Activated CD4-positive, alpha-beta T cell treated with anti-CD3 and anti-CD28 coated beads for 48 hours (primary cell): ENCODE measurements around the gene EFNA5.
"Not testable (repeated sequence)": the region's sequence is repeated elsewhere in the genome, so short reads cannot be mapped to it uniquely, and the experiment has no call there.

Source experiments
- DNase-seq: peaks from one replicate; pipeline ENCODE4 v3.0.0-alpha.2; 2020

EFNA5 gene

DNA sequence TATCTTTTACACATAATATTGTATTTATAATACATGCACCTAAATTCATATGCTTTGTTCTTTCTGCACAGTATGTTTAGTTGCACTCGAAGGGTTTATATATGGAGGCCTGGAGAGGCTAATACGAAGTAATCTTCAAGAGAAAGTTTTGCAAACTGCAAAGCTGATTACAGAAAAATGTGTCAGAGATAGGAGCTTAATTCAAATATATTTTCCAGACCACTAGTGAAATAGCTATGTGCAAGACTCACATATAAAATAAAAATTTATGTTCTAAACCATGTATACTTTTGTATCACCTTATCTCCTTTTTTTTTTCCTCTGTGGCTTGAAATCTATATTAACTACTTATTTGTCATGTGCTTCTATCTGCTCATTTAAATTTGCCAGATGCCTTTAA lies 313.8 kb downstream of the EFNA5 start:
- no peak for DNase-seq

DNA sequence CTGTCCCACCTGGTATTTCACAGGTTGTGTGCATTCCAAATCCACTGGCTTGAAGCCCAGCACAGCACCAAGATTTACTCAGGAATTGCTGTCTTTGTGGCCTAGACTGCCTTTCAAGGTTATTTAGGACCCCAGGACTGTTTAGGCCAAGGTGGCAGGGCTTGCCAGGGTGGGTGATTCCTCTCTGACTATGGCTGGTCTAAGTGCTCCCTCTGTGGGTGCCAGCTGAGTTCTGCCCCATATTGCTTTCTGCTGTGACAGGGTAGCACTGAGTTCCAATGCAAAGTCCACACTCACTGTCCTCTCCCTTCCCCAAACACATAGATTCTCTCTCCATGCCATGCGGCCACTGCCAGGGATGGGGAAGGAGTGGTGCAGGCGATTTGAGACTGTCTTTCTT lies 318.2 kb downstream of the EFNA5 start:
- no peak for DNase-seq

DNA sequence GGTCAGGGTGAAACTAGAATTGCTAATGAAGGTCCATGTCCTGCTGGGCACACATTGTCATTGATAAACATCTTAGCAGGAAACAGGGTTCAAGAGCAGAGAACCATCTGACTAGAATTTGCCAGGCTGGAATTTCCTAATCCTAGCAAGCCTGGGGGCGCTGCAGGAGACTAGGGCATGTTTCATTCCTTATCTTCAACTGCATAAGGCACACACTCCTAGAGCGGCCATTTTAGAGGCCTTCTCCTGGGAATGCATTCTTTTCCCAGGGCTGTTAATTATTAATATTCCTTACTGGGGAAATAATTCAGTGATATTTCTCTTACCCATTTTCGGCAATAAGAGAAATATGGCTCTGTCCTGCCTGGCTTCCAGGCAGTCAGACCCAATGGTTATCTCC lies 324.2 kb downstream of the EFNA5 start:
- not testable (repeated sequence) for DNase-seq

DNA sequence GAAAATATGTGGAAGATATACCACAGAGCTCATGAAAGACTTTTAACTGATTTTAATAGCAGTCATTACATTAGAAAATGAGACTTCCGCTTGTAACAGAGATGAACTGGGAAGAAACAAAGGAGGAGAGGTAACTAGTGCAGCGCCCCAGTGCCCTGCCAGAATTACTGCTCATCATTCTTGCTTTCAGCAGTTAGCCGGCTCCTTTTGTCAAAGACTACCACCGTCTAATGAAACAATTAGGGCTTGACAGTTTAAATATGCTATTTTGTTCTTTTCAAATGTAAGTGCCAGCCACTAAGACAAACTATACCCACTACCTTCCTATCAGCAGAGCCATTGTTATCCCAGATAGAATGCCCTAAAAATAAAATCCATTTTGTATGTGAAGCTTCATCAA lies 328.4 kb downstream of the EFNA5 start:
- DNase-seq = no peak

DNA sequence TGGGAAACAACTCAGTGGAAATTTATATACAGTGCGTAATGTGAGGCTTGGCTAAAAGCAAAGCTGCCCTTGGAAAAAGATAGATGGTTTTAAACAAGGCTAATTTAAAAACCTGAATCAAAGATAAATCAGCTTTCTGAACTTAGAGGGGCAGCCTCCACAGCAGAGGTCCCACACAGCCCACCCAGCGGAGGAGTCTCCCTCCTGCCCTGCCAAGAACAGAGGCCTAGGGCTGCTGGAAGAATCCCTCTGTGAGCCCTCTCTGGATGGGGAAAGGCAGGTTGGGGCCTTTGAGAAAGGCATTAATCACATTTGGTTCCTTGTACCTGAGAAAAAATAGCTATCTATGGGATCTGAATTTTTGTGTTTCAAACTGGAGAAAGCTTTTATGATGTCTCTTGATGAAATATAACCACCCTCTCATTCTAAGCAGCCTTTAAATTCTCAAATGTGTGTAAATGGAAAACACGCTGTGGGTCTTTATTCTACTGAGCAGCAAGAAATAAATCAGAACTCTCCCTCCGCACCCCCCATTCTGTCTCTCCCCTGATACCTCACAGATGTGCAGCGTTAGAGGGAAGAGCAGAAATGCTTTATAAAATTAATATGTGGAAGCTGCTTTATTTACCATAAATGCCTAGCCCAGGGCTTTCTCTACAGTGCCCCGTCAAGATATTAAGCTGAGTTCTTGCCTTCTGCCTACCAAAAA lies 329.2 kb downstream of the EFNA5 start:
- no peak for DNase-seq

DNA sequence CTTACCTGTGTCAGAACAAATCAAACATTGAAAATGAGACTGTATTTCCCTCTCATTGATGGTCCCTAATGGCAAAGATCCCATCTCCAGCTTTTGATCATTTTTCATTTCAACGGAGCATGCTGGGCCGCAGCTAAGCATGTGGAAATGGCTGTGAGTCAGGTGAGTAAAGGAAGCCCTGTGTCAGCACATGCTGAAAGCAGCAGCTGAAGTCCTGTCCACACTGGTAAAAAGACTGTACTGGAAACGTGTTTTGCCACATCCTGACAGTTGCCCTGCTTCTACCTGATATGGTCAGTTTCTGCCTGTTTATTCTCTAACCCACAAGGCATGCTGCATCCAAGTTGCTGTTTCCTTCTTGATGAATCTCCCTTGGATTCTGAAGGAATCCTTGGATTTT lies 330.1 kb downstream of the EFNA5 start:
- no peak for DNase-seq

DNA sequence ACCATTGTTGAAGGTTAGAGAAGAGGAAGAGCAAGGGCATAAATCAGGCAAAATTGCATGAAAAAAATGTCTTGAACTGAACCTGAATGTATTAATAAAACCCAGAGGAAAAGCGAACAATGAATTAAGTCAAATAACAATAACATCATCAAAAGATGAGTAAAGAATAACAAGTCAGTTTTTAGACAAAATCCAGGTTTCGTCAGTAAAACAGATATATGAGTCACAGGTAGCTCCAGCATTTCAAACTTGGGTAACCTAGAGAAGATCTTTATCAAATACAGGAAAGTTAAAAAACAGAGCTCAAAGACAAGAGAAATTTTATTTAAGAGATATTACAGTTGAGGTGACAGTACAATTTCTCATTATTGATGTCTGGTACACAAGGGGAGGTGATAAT lies 332.4 kb downstream of the EFNA5 start:
- no peak for DNase-seq

DNA sequence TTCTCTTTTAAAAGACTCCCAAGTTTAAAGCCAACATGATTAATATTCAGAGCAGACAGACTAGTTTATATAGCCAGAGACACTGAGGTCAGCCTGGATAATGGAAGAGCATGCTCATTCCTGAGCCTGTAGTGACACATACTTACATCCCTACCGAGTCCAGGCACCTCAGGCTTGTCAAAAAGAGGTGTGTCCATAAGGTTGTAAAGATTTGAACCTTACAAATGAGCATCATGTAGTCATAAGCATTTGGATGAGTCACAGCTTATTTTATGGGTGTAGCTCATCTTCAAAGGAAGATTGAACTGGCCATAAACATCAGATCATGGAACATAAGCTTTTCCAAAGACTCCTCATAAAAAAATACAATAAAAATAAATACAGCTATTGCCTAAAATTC lies 333.5 kb downstream of the EFNA5 start:
- DNase-seq = no peak

DNA sequence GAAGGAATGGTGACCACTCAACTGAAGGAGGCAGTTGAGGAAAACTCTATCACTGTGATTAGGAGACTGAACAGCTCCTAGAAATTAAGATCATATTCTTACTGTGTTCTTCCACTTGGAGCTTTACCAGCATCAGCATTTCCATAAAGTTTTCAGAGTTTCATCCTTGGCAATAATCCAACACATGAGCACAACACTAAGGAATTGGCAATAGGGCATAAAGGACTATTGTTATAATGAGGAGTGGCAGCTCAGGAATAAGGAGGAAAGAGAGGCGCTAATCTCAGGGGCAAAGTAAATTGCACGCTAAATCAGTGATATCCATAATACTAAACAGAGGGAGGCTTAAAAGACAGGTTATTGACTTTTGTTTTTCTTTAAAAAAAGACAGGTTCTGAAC lies 338.9 kb downstream of the EFNA5 start:
- no peak for DNase-seq

DNA sequence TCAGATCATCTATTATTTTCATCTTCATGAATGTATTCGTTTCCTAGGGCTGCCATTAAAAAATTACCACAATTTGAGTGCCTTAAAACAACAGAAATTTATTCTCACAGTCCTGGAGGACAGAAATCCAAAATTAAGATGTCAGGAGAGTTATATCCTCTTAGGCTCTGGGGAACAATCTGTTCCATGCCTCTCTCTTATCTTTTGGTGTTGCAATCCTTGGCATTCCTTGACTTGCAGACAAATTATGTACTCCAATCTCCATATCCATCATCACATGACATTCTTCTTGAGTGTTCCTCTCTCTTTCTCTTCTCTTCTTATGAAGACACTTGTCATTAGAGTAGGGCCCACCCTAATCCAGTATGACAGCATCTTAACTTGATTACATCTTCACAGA lies 339.4 kb downstream of the EFNA5 start:
- DNase-seq = no peak

DNA sequence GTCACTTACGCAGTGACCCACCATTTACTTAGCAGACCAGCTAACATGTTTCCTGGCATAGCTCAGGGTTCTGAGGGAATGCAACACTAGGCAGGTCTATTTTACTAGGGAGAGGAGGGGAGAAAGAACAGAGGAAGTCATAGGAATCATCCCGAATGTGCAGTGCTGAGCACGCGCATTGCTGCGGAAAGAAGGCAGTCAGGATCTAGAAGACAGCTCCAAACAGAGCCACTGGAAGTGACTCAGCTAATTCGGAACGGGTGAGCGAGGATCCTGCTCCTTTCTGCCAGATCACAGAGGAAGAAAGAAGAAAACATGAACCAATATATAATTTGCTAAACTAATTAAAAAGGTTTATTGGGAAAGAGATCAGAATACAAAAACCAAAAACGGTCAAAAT lies 339.8 kb downstream of the EFNA5 start:
- DNase-seq = no peak

DNA sequence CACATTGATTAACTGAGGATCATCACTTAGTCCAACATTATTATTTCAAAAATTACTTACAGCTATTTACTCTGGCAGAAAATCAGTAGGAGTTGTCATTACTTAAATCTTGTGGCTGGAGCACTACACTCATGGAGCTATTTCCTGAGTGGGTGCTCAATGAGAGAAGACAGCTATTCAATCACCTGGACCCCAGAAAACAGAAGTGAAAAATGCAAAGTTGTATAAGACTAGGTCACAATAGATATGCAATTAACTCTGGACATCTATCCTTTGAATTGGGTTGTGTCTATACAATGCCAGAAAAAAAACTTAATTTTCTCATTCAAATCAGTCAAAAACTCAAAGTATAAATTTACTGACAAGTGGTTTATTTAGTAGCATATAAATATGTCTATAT lies 340.9 kb downstream of the EFNA5 start:
- no peak for DNase-seq
